ENCODE measurements around the gene MATN1.
A peak's percentile ranks its signal among the peaks of the same experiment; 100 is the strongest.

Gene MATN1

GRCh38 chr1:30744060-30744756 is 20.8 kb upstream of the MATN1 start:
- DNase-seq: peak; percentile 61

GRCh38 chr1:30743584-30744059 is 20.2 kb upstream of the MATN1 start:
- peak; percentile 87 for DNase-seq

- no peak for DNase-seq
These were observed 19.7 kb upstream of the MATN1 start for GRCh38 chr1:30742963-30743559.

GRCh38 chr1:30742300-30742962 is 19.0 kb upstream of the MATN1 start:
- no peak for DNase-seq

- DNase-seq: no peak
These were observed 18.0 kb upstream of the MATN1 start for GRCh38 chr1:30741239-30741894.

- no peak for DNase-seq
These were observed 17.2 kb upstream of the MATN1 start for GRCh38 chr1:30740251-30741238.

GRCh38 chr1:30739601-30740000 is 16.2 kb upstream of the MATN1 start:
- no peak for DNase-seq

- DNase-seq: no peak
These were observed 15.6 kb upstream of the MATN1 start for GRCh38 chr1:30738715-30739559.

- DNase-seq: no peak
These were observed 14.8 kb upstream of the MATN1 start for GRCh38 chr1:30738040-30738714.

- DNase-seq: no peak
These were observed 14.1 kb upstream of the MATN1 start for GRCh38 chr1:30737357-30738039.

GRCh38 chr1:30735668-30736498 is 12.5 kb upstream of the MATN1 start:
- DNase-seq: no peak

- no peak for DNase-seq
These were observed 11.7 kb upstream of the MATN1 start for GRCh38 chr1:30735124-30735523.

- DNase-seq: no peak
These were observed 11.2 kb upstream of the MATN1 start for GRCh38 chr1:30734580-30734979.

- no peak for DNase-seq
These were observed 10.7 kb upstream of the MATN1 start for GRCh38 chr1:30734106-30734505.

- no peak for DNase-seq
These were observed 10.1 kb upstream of the MATN1 start for GRCh38 chr1:30733493-30733892.

GRCh38 chr1:30732277-30732996 is 9.1 kb upstream of the MATN1 start:
- DNase-seq: no peak

- no peak for DNase-seq
These were observed 8.5 kb upstream of the MATN1 start for GRCh38 chr1:30731806-30732276.

- DNase-seq: no peak
These were observed 7.9 kb upstream of the MATN1 start for GRCh38 chr1:30731109-30731805.
